HL-60 (cell line): ENCODE measurements around the gene MYMX.

Experiments used
- CTCF ChIP-seq: IDR thresholded peaks from one replicate; pipeline ENCODE4 v1.5.1; 2011; ENCODE audit warnings: low read length, control low read depth, inconsistent platforms; ENCODE audit not compliant: insufficient read depth
- GABPA ChIP-seq: IDR thresholded peaks from 2 replicates; pipeline ENCODE4 v1.6.1; 2012; ENCODE audit warnings: low read depth
- POLR2AphosphoS5 ChIP-seq: IDR thresholded peaks from 2 replicates; pipeline ENCODE4 v1.6.1; 2012; ENCODE audit warnings: low read depth
- SPI1 ChIP-seq: IDR thresholded peaks from 2 replicates; pipeline ENCODE4 v1.6.1; 2012; ENCODE audit warnings: low read depth, mild to moderate bottlenecking, borderline replicate concordance

DNA sequence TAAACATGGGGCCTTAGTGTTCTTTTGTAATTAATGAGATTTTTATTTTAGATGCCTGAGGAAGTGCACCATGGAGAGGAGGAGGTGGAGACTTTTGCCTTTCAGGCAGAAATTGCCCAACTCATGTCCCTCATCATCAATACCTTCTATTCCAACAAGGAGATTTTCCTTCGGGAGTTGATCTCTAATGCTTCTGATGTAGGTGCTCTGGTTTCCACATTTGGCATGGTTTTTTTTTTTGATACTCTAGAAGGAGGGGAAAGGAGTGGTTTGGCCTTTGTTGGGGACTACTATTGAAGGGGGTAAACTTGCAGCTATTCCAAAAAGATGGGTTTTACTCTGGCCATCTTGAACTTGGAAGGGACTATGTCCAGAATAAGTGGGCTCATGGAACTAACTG, 31.9 kb downstream of the MYMX start:
- no peak for TF ChIP-seq CTCF
- no peak for TF ChIP-seq POLR2AphosphoS5
- no peak for TF ChIP-seq SPI1
- no peak for TF ChIP-seq GABPA
